Activated B cell treated with CpG ODN at 0.5 μM for 24 hours (primary cell): ENCODE measurements around the gene KRTAP4-2. TPM values are rescaled to one million over a fixed set of nuclear protein-coding genes. Genes with fewer than 3 reads are reported as not detected.
A peak's percentile ranks its signal among the peaks of the same experiment; 100 is the strongest.
"Not testable (repeated sequence)": the region's sequence is repeated elsewhere in the genome, so short reads cannot be mapped to it uniquely, and the experiment has no call there.

ENCODE experiments used
- ATAC-seq: fragments of 200-7000 bp; cut with Tn5 transposase; one replicate; pipeline ENCODE4 v1.10.0; 2021; ENCODE audit warnings: low read depth, mild to moderate bottlenecking, moderate library complexity
- CTCF ChIA-PET: fragments of 350-600 bp; sonication (Branson Sonifier 250); formaldehyde crosslinking; loops from one replicate; lab custom pipeline; 2021; ENCODE audit warnings: antibody characterized with exemption; lab: Charles Lee
- POLR2A ChIA-PET: fragments of 350-600 bp; sonication (Branson Sonifier 250); formaldehyde crosslinking; loops from one replicate; lab custom pipeline; 2021; ENCODE audit warnings: antibody characterized with exemption; lab: Charles Lee
- DNase-seq: peaks from one replicate; pipeline ENCODE4 v3.0.0; 2022
- H3K27ac Mint-ChIP-seq: one replicate; pipeline ENCODE4 v1.8.0; 2020; ENCODE audit warnings: mixed read lengths
- H3K27me3 Mint-ChIP-seq: one replicate; pipeline ENCODE4 v1.8.0; 2021; ENCODE audit warnings: mixed read lengths
- H3K36me3 Mint-ChIP-seq: one replicate; pipeline ENCODE4 v1.8.0; 2021; ENCODE audit warnings: low read depth, mixed read lengths
- H3K4me1 Mint-ChIP-seq: one replicate; pipeline ENCODE4 v1.8.0; 2021; ENCODE audit warnings: mixed read lengths
- H3K4me3 Mint-ChIP-seq: one replicate; pipeline ENCODE4 v1.8.0; 2020; ENCODE audit warnings: mild to moderate bottlenecking, mixed read lengths
- H3K9me3 Mint-ChIP-seq: one replicate; pipeline ENCODE4 v1.8.0; 2020; ENCODE audit warnings: mixed read lengths
- CTCF ChIP-seq: fragments of 200-600 bp; IDR thresholded peaks from one replicate; pipeline ENCODE4 v1.8.0; 2022; ENCODE audit warnings: antibody characterized with exemption, mild to moderate bottlenecking
- intact Hi-C: fragments of 100-400 bp; cut with micrococcal nuclease; formaldehyde crosslinking; loops from one replicate; pipeline ENCODE4 v1.15.1; 2024
- total RNA-seq: library from RNA; stranded (reverse); gene quantifications from 2 replicates; pipeline ENCODE4 v1.2.3, GENCODE V29; 2022

Gene KRTAP4-2
- total RNA-seq: not detected in 2 replicates

- DNase-seq (no peak), ATAC-seq (no peak)
- POLR2A ChIA-PET: no interaction called here
- H3K27me3 Mint-ChIP-seq: peaks cover 7% of the 10 kb centered on the region
- CTCF ChIA-PET: no interaction called here
- H3K4me3 Mint-ChIP-seq: no peak within 1 kb of the TSS
- no peaks in the 10 kb centered on the region for H3K36me3 Mint-ChIP-seq
- no peak for TF ChIP-seq CTCF
- intact Hi-C loops: loop anchor here (1.0 to 5.0 kb wide), 2 partner anchors 45 to 131 kb away; no protein-coding TSS in a partner anchor
- H3K9me3 Mint-ChIP-seq: no peaks in the 10 kb centered on the region
- H3K27ac Mint-ChIP-seq: peak within 1 kb of the TSS; percentile 21
- peaks cover 41% of the 10 kb centered on the region for H3K4me1 Mint-ChIP-seq
Measured at GRCh38 chr17:41177727-41178271, at the start of gene KRTAP4-2. KRTAP4-2 (minus strand) TSS chr17:41178221; CDS start chr17:41178164, 57 bp downstream.

- intact Hi-C loops, ATAC-seq, CTCF ChIA-PET, H3K4me1 Mint-ChIP-seq, H3K27ac Mint-ChIP-seq, H3K9me3 Mint-ChIP-seq, H3K36me3 Mint-ChIP-seq, DNase-seq, H3K4me3 Mint-ChIP-seq, POLR2A ChIA-PET: not testable (repeated sequence)
- H3K27me3 Mint-ChIP-seq: peaks cover 20% of the 10 kb centered on the region
Measured at GRCh38 chr17:41226598-41227095, 48.6 kb upstream of the KRTAP4-2 start, which contains the start of gene KRTAP9-2. KRTAP9-2 (plus strand) TSS chr17:41226648; CDS start chr17:41226655, 7 bp downstream.

GRCh38 chr17:41226051-41226450, 48.0 kb upstream of the KRTAP4-2 start:
- H3K36me3 Mint-ChIP-seq: no peaks in the 10 kb centered on the region
- peaks cover 21% of the 10 kb centered on the region for H3K27me3 Mint-ChIP-seq
- no peak overlapping the region for H3K4me3 Mint-ChIP-seq
- intact Hi-C loops: no loop called here
- H3K27ac Mint-ChIP-seq: no peak overlapping the region
- ChIA-PET CTCF (no interaction called here), POLR2A (no interaction called here)
- H3K9me3 Mint-ChIP-seq: no peaks in the 10 kb centered on the region
- peaks cover 2% of the 10 kb centered on the region for H3K4me1 Mint-ChIP-seq
- no peak for DNase-seq
- no peak for ATAC-seq
- TF ChIP-seq CTCF: no peak

GRCh38 chr17:41223821-41224220, 45.8 kb upstream of the KRTAP4-2 start:
- Mint-ChIP-seq H3K4me3 (no peak overlapping the region), H3K36me3 (no peaks in the 10 kb centered on the region), H3K27me3 (peaks cover 33% of the 10 kb centered on the region), H3K27ac (no peak overlapping the region), H3K9me3 (peaks cover 2% of the 10 kb centered on the region), H3K4me1 (peaks cover 1% of the 10 kb centered on the region)
- no peak for DNase-seq
- intact Hi-C loops: no loop called here
- POLR2A ChIA-PET: no interaction called here
- CTCF ChIA-PET: no interaction called here
- TF ChIP-seq CTCF: no peak
- no peak for ATAC-seq

- CTCF ChIA-PET: no interaction called here
- POLR2A ChIA-PET: no interaction called here
- Mint-ChIP-seq H3K36me3 (no peaks in the 10 kb centered on the region), H3K27me3 (peaks cover 25% of the 10 kb centered on the region), H3K4me3 (no peak overlapping the region), H3K9me3 (peaks cover 2% of the 10 kb centered on the region), H3K4me1 (peaks cover 5% of the 10 kb centered on the region), H3K27ac (no peak overlapping the region)
- DNase-seq (no peak), ATAC-seq (no peak)
- no peak for TF ChIP-seq CTCF
- intact Hi-C loops: no loop called here
Measured at GRCh38 chr17:41215681-41216080, 37.7 kb upstream of the KRTAP4-2 start.
